OCI-LY7 (cell line): ENCODE measurements around the gene ZNF423.

Experiments
- CTCF ChIP-seq: fragments of 200-600 bp; sonication (generic); conservative IDR thresholded peaks from 2 replicates; pipeline ENCODE4 v1.5.1; 2014; ENCODE audit warnings: mild to moderate bottlenecking, antibody characterized with exemption, low read length, moderate library complexity, mixed read lengths
- EZH2phosphoT487 ChIP-seq: fragments of 200-600 bp; sonication (generic); IDR thresholded peaks from 2 replicates; pipeline ENCODE4 v1.6.1; 2018; ENCODE audit warnings: low read depth, borderline replicate concordance, mild to moderate bottlenecking, mixed run types, antibody characterized with exemption, low read length, moderate library complexity, mixed read lengths

- no peak for TF ChIP-seq CTCF
- TF ChIP-seq EZH2phosphoT487, result no peak
Observed at GRCh38 chr16:49558451-49558850, 297.5 kb downstream of the ZNF423 start.
